ENCODE data around the gene KLC1. TPM values are rescaled to one million over a fixed set of nuclear protein-coding genes. Genes with fewer than 3 reads are reported as not detected.

The KLC1 gene
- total and polyA plus RNA-seq, 2 of the 8 experiments (the other 6 are each of a cell fraction or from before 2014, with no cell fraction given) = 84.6 to 134 TPM

- Histone ChIP-seq H4K20me1 (replicated peaks in 1 of 2; ENCODE audit: control insufficient read depth in 1 of 2, insufficient read depth in 2 of 2, low read length in 2 of 2) (no peaks in the 10 kb centered on the region), H3K23me2 (ENCODE audit: low read depth, low read length) (no peaks in the 10 kb centered on the region), H3K79me2 (ENCODE audit: control insufficient read depth in 1 of 2, insufficient read depth in 2 of 2, low read length in 2 of 2) (no peaks in the 10 kb centered on the region; a peak in 1 of 4 replicates), H3K56ac (replicated peaks; ENCODE audit: insufficient read length, low read depth, low read length) (no peak overlapping the region), H2BK12ac (ENCODE audit: low read depth, low read length) (no peak overlapping the region), H3K27me3 (replicated peaks in 1 of 4; ENCODE audit: control insufficient read depth in 3 of 4, extremely low read depth in 1 of 4, insufficient read depth in 3 of 4, low read length in 3 of 4) (no peaks in the 10 kb centered on the region), H2AFZ (ENCODE audit: low read length) (no peak overlapping the region), H2BK15ac (ENCODE audit: low read length) (no peak overlapping the region), H3K18ac (ENCODE audit: extremely low read depth, low read length) (no peak overlapping the region), H3K36me3 (ENCODE audit: control insufficient read depth in 2 of 4, insufficient read depth in 4 of 4, low read length in 3 of 4) (peaks cover 11 to 57% (median 31%) of the 10 kb centered on the region in 4 experiments; a peak in 6 of 8 replicates), H3K4me1 (replicated peaks in 1 of 4; ENCODE audit: control insufficient read depth in 3 of 4, insufficient read depth in 4 of 4, low read length in 3 of 4) (no peaks in the 10 kb centered on the region), H3K27ac (ENCODE audit: low read depth, low read length) (no peak overlapping the region), H3K23ac (ENCODE audit: insufficient read length) (no peak overlapping the region), H3K79me1 (ENCODE audit: low read depth, low read length) (peaks cover 7% of the 10 kb centered on the region; the same call in 1 of the 2 replicates), H3K4ac (replicated peaks; ENCODE audit: insufficient read length, low read depth, low read length) (no peak overlapping the region), H2BK5ac (ENCODE audit: low read depth, low read length) (no peak overlapping the region; the same call in 1 of the 2 replicates), H3K9ac (replicated peaks in 1 of 4; ENCODE audit: extremely low read depth in 1 of 4, low read depth in 3 of 4, low read length in 3 of 4) (no peak overlapping the region), H2BK120ac (replicated peaks; ENCODE audit: low read depth, low read length) (no peak overlapping the region), H4K91ac (replicated peaks; ENCODE audit: insufficient read length, low read length) (no peak overlapping the region), H4K8ac (ENCODE audit: extremely low read depth, insufficient read depth, low read length) (no peak overlapping the region), H3K4me2 (ENCODE audit: insufficient read depth in 1 of 2, low read depth in 2 of 2, low read length in 2 of 2) (no peak overlapping the region), H4K5ac (ENCODE audit: insufficient read length, low read depth, low read length) (no peak overlapping the region), H3K4me3 (ENCODE audit: extremely low read depth in 1 of 4, insufficient read depth in 2 of 4, low read depth in 3 of 4, low read length in 4 of 4) (no peak overlapping the region), H2BK20ac (ENCODE audit: low read length) (no peak overlapping the region), H3K14ac (ENCODE audit: insufficient read length) (no peak overlapping the region), H3K9me3 (ENCODE audit: insufficient read depth in 2 of 2, low read depth in 1 of 2, low read length in 1 of 2) (no peaks in the 10 kb centered on the region; a peak in 1 of 4 replicates), H2AK5ac (ENCODE audit: low read depth, low read length) (no peak overlapping the region)
- POLR2A ChIA-PET (ENCODE audit: partially characterized antibody) = no interaction called here
- 96% methylated on average over 17 of the region's 17 CpGs; no CpG with 5 or more reads in 1 of the 2 experiments for WGBS, 2 experiments (ENCODE audit: extremely low coverage in 1 of 2, insufficient coverage in 1 of 2, insufficient read length in 1 of 2, insufficient replicate concordance in 2 of 2, low coverage in 1 of 2, low lambda C conversion rate in 2 of 2, missing lambda C conversion rate in 1 of 2)
- FAIRE-seq (no peak), DNase-seq (ENCODE audit: low read depth in 1 of 2, low spot score in 2 of 2) (no peak)
- CTCF ChIA-PET (ENCODE audit: partially characterized antibody) = interaction anchor here (0.6 to 1.5 kb wide), 5 partner anchors 11 to 92 kb away, joined by 3 to 4 read pairs (median 3); no protein-coding TSS in a partner anchor
- TF ChIP-seq PHF8 (conservative IDR thresholded peaks at IDR 0.05; ENCODE audit: low read depth, low read length) (no peak), TAF1 (IDR thresholded peaks at IDR 0.05; ENCODE audit: low read depth, low read length) (no peak), RBBP5 (IDR thresholded peaks at IDR 0.05; ENCODE audit: borderline replicate concordance, low read depth, low read length) (no peak), TEAD4 (IDR thresholded peaks at IDR 0.05; ENCODE audit: low read depth, low read length) (no peak), KDM4A (IDR thresholded peaks at IDR 0.05; ENCODE audit: low read depth, low read length, severe bottlenecking) (no peak), CEBPB (IDR thresholded peaks at IDR 0.05; ENCODE audit: low read depth, low read length) (no peak), SP1 (IDR thresholded peaks at IDR 0.05; ENCODE audit: low read depth, low read length) (no peak), E2F6 (IDR thresholded peaks at IDR 0.05) (no peak), BACH1 (IDR thresholded peaks at IDR 0.05; ENCODE audit: low read length) (no peak), YY1 (IDR thresholded peaks at IDR 0.05; ENCODE audit: low read depth, low read length) (no peak), BCL11A (IDR thresholded peaks at IDR 0.05; ENCODE audit: low read depth in 2 of 2, low read length in 2 of 2) (no peak), ATF3 (IDR thresholded peaks at IDR 0.05; ENCODE audit: insufficient read depth, low read depth, low read length) (no peak), RXRA (IDR thresholded peaks at IDR 0.05; ENCODE audit: insufficient read depth, low read depth, low read length) (no peak)
Measured at GRCh38 chr14:103662591-103662990, 33.6 kb downstream of the KLC1 start.
